ENCODE measurements around the gene SNAPIN.

SNAPIN gene

DNA sequence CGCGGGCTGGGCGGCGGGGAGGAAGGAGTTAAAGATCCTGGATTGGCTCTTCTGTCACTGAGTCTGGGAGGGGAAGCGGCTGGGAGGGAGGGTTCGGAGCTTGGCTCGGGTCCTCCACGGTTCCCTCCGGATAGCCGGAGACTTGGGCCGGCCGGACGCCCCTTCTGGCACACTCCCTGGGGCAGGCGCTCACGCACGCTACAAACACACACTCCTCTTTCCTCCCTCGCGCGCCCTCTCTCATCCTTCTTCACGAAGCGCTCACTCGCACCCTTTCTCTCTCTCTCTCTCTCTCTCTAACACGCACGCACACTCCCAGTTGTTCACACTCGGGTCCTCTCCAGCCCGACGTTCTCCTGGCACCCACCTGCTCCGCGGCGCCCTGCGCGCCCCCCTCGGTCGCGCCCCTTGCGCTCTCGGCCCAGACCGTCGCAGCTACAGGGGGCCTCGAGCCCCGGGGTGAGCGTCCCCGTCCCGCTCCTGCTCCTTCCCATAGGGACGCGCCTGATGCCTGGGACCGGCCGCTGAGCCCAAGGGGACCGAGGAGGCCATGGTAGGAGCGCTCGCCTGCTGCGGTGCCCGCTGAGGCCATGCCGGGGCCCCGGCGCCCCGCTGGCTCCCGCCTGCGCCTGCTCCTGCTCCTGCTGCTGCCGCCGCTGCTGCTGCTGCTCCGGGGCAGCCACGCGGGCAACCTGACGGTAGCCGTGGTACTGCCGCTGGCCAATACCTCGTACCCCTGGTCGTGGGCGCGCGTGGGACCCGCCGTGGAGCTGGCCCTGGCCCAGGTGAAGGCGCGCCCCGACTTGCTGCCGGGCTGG, 20.2 kb downstream of the SNAPIN start, which contains the start of gene NPR1:
Gene NPR1 (plus strand): TSS at position 170 of the 818 bp plus-strand sequence. CDS start 421 bp downstream, at position 591.
- DNase-seq (ENCODE audit: low spot score), result peak; percentile 45

DNA sequence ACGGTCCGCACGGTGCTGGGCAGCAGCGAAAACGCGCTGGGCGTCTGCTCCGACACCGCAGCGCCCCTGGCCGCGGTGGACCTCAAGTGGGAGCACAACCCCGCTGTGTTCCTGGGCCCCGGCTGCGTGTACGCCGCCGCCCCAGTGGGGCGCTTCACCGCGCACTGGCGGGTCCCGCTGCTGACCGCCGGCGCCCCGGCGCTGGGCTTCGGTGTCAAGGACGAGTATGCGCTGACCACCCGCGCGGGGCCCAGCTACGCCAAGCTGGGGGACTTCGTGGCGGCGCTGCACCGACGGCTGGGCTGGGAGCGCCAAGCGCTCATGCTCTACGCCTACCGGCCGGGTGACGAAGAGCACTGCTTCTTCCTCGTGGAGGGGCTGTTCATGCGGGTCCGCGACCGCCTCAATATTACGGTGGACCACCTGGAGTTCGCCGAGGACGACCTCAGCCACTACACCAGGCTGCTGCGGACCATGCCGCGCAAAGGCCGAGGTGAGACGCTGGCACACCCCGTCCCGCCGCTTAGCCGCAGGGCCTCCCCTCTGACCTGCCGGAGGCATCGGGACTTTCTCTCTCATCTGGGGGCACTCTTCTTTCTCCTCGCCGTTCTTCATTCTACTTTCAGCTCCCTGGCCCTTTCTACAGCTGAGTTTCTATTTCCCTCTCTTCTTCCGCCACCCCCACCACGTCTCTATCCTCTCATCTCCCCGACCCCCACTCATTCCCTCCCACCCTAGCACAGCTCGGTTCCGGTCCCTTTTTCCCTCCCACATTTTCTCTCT, 21.0 kb downstream of the SNAPIN start:
- no peak for DNase-seq (ENCODE audit: low spot score)

DNA sequence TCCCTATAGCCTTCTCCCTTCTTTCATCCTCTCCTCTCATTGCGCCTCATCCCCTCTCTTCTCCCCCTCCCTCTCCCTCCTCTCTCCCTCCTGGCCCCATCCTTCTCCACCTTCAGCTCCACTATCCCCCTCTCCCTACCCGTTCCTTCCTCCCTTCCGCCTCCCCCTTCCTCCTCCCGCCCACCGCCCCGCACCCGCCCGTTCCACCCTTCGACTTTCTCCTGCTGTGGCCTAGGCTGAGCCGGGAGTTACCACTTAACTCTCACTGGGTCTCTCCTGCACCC, 21.6 kb downstream of the SNAPIN start:
- DNase-seq (ENCODE audit: low spot score), result no peak

DNA sequence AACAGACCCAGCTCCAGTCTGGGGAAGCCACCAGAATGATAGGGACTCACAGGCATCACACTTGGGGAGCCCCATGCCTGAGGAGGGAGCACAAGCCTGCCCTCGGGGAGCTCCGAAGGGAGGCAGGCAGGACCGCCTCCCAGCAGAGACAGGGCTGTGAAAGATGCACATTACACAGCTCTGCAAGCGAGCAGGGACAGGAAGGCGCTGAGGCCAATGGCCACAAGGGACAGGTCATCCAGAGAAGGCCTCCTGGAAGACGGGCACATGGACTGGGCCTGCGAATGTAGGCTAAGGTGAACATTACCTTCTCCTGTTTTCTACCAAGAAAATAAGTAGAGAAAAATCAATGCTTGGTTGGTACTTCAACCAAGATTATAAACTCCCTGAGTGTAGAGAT, 24.2 kb downstream of the SNAPIN start:
- no peak for DNase-seq (ENCODE audit: low spot score)

- DNase-seq (ENCODE audit: low spot score), result no peak
These were observed 25.4 kb downstream of the SNAPIN start for GRCh38 chr1:153683854-153684253.

DNA sequence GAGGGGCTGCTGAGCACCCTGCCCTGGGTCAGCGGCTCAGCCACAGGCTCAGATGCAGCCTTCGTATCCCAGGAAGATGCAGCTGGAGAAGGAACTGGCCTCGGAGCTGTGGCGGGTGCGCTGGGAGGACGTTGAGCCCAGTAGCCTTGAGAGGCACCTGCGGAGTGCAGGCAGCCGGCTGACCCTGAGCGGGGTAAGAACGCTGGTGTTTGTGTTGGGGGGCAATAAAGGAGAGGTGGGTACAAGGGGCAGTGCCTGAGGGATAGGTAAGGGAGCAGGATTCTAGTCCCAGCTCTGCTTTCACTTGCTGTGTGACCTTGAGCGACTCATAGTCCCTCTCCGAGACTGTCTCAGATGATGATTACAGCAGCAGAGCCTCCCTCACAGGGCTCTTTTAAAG, 26.4 kb downstream of the SNAPIN start:
- no peak for DNase-seq (ENCODE audit: low spot score)

DNA sequence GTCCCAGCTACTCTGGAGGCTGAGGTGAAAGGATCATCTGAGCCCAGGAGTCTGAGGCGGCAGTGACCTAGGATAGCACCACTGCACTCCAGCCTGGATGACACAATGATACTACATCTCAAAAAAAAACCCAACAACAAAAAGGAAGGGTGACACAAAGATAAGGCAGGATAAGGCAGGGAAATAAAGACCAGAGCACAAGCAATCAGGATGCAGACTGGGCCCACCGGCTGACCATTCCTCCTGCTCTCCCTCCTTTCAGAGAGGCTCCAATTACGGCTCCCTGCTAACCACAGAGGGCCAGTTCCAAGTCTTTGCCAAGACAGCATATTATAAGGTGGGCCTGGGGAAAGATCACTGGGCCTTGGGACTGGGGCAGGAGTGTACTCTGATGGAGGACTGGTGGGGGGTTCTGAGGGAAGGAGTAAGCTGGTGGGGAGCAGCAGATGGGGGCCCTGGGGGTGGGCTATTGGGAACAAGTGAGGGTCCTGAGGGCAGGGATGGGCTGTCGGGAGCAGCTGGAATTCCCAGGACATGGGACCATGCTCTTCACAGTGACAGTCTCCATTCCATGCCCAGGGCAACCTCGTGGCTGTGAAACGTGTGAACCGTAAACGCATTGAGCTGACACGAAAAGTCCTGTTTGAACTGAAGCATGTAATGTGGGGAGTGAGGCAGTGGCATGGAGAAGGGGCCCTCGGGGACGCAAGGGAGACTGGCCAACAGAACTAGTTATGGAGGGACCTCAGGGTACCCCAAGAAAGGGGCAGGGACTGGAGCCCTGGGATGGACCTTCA, 27.2 kb downstream of the SNAPIN start:
- no peak for DNase-seq (ENCODE audit: low spot score)

- DNase-seq (ENCODE audit: low spot score), result no peak
These were observed 29.0 kb downstream of the SNAPIN start for GRCh38 chr1:153687346-153688125.

DNA sequence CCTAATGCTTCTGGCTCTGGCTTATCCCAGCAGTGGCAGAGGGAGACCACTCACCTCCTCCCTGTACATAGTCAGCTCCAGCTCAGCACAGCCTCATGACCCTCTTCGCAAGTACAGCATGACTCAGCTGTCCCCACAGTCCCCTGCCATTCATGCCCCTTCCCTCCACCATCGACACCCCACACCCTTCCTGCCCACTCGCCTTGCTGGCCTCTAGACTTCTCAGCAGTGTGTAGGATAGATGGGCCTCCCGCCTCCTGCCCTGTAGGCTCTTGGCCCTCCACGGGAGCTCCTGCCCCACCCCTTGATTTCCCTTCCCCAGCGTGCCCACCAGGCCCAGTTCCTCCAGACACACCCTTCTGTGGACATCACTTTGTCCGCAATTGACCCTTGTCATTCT, 29.8 kb downstream of the SNAPIN start:
- no peak for DNase-seq (ENCODE audit: low spot score)

- DNase-seq (ENCODE audit: low spot score), result no peak
These were observed 30.3 kb downstream of the SNAPIN start for GRCh38 chr1:153688736-153689328.

GRCh38 chr1:153693466-153693865, 35.0 kb downstream of the SNAPIN start:
- DNase-seq (ENCODE audit: low spot score), result no peak

DNA sequence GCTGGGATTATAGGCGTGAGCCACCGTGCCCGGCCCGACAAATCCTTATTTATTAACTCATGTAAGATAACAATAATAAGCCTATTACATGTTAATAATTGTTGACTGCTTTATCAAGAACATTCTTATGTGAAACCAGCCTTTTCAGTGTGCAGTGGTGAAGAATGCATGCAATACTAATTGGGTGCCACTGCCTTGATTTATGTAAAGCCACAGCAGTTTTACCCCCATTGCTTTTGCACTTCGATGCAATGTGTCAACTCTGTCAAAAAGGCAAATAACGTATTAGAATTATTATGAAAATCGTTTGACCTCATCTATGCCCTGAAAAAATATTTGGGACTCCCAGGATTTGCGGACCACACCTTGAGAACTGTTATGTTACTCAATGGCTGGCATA, 38.2 kb downstream of the SNAPIN start:
- DNase-seq (ENCODE audit: low spot score), result no peak

- DNase-seq (ENCODE audit: low spot score), result no peak
These were observed 38.9 kb downstream of the SNAPIN start for GRCh38 chr1:153697191-153698019.

DNA sequence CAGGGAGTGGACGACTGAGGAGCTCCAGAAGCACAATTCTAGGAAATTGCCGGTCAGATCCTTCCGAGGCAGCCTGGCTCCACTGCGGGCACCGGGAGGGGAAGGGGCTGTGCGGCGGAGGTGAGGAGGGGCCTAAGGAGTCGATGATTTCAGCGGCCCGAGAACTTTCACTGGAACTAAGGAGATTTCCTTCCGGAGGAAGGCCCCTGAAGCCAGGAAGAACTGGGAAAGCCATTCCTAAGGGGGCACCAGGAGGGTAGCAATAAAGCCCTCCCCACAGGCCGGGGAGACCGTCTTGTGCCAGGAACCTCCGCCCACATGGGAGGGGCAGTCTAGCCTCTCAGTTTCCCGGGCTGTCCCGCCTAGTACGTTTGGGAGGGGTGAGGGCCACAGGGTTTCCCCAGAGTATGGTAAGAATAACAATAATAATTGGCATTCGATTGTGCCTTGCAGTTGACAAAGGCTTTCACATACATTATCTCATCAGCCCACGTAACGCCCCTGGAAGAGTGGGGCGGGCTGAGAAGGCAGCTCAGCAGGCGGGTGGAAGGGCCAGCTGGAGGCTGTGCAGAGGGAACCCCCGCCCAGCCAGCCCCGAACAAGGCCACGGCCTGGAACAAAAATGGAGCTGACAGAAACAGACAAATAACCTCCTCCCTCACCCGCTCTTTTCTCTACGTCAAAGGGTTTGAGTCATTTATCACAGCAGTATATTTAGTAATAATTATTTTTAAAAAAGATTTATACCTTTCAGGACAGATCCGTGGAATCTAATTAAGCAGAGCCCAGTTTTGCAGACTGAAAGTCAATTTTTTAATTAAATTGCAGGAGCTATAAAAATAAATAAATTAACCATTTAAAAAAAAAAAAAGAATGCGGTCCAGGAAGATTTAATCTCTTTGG, 39.8 kb downstream of the SNAPIN start:
- DNase-seq (ENCODE audit: low spot score), result no peak

GRCh38 chr1:153698923-153699714, 40.6 kb downstream of the SNAPIN start:
- no peak for DNase-seq (ENCODE audit: low spot score)

DNA sequence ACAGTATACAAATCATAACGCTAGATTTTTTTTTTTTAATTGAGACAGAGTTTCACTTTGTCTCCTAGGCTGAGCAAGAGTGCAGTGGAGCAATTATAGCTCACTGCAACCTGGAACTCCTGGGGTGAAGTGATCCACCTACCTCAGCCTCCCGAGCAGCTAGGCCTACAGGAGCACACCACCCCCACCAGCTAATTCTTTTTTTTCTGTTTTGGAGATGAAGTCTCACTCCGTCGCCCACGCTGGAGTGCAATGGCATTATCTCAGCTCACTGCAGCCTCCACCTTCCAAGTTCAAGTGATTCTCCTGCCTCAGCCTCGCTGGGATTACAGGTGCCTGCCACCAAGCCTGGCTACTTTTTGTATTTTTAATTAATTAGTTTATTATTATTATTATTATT, 41.3 kb downstream of the SNAPIN start:
- DNase-seq (ENCODE audit: low spot score), result no peak

DNA sequence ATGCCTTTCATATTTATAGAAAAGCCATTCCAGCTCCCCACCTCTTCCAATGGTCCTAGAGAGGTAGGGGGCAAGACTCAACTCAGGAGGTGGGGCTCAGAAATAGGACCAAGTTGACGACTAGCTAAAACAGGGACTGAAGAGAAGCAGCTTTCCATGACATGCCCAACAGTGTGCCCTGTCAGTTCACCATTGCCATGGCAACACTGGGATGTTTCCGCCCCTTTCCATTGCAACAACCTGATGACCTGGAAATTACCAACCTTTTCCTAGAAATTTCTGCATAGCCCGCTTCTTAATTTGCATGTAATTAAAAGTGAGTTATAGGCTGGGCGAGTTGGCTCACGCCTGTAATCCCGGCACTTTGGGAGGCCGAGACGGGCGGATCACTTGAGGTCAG, 47.0 kb downstream of the SNAPIN start:
- DNase-seq (ENCODE audit: low spot score), result no peak

GRCh38 chr1:153711026-153711425, 52.5 kb downstream of the SNAPIN start:
- DNase-seq (ENCODE audit: low spot score), result no peak
